Upper lobe of left lung (tissue), 4 donors: Measurements from ENCODE around the gene FGF12.

Experiments used
- CTCF ChIP-seq, 6 experiments: fragments of 450-650 bp in 4 of 6; fragments of 200-600 bp in 2 of 6; sonication (generic) in 2 of 6; IDR thresholded peaks; one replicate each; pipeline ENCODE4 v1.5.1; 2016 to 2019; ENCODE audit warnings: antibody characterized with exemption in 6 of 6
- POLR2A ChIP-seq, 4 donors: fragments of 450-650 bp; IDR thresholded peaks; one replicate each; pipeline ENCODE4 v1.5.1; 2016 to 2017; ENCODE audit warnings: antibody characterized with exemption in 4 of 4, mild to moderate bottlenecking in 2 of 4
- POLR2AphosphoS5 ChIP-seq, 2 donors: sonication (generic); formaldehyde crosslinking; IDR thresholded peaks; one replicate each; pipeline ENCODE4 v1.5.1; 2017; ENCODE audit warnings: antibody characterized with exemption in 2 of 2

GRCh38 chr3:192435241-192435640 lies 292.1 kb downstream of the FGF12 start:
- TF ChIP-seq CTCF (IDR thresholded peaks at IDR 0.05) (no peak), POLR2AphosphoS5 (IDR thresholded peaks at IDR 0.05) (no peak), POLR2A (IDR thresholded peaks at IDR 0.05) (no peak)
